ENCODE results near the gene VPS13D. TPM values are rescaled to one million over a fixed set of nuclear protein-coding genes. Genes with fewer than 3 reads are reported as not detected.

The VPS13D gene
- total RNA-seq, 4 donors from 2014 or later, result 88.1 to 105 (median 97.1) TPM

DNA sequence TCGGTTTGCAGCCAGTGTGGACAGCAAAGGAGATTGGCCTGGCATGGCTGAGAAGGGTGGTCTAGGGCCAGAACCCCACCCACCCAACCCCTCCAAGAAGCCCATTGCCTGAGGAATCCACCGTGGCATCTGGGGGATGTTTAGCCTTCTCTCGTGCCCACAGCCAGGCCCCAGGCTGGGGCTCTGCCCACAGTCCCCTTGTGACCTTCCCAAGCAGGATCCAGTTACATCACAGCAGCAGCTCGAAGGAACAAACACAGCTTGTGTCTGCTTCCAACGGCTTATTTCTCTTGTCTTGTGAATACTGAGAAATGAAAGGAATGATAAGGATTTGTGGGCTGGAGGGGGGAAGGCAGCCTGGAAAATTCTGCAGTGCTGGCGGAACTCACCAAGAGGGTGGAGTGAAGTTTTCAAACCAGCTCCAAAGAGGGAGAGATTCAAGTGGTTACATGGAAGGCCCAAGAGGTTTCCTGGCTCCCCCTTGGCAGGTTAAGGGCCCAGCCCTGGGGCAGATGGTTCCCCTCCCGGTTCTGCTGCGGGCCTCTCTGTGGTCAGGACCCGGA, 326.6 kb downstream of the VPS13D start:
- TF ChIP-seq, protein P1, sequence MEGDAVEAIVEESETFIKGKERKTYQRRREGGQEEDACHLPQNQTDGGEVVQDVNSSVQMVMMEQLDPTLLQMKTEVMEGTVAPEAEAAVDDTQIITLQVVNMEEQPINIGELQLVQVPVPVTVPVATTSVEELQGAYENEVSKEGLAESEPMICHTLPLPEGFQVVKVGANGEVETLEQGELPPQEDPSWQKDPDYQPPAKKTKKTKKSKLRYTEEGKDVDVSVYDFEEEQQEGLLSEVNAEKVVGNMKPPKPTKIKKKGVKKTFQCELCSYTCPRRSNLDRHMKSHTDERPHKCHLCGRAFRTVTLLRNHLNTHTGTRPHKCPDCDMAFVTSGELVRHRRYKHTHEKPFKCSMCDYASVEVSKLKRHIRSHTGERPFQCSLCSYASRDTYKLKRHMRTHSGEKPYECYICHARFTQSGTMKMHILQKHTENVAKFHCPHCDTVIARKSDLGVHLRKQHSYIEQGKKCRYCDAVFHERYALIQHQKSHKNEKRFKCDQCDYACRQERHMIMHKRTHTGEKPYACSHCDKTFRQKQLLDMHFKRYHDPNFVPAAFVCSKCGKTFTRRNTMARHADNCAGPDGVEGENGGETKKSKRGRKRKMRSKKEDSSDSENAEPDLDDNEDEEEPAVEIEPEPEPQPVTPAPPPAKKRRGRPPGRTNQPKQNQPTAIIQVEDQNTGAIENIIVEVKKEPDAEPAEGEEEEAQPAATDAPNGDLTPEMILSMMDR (IDR thresholded peaks at IDR 0.05), result no peak
- peak; percentile 63 for ATAC-seq (ENCODE audit: low FRiP score)

DNA sequence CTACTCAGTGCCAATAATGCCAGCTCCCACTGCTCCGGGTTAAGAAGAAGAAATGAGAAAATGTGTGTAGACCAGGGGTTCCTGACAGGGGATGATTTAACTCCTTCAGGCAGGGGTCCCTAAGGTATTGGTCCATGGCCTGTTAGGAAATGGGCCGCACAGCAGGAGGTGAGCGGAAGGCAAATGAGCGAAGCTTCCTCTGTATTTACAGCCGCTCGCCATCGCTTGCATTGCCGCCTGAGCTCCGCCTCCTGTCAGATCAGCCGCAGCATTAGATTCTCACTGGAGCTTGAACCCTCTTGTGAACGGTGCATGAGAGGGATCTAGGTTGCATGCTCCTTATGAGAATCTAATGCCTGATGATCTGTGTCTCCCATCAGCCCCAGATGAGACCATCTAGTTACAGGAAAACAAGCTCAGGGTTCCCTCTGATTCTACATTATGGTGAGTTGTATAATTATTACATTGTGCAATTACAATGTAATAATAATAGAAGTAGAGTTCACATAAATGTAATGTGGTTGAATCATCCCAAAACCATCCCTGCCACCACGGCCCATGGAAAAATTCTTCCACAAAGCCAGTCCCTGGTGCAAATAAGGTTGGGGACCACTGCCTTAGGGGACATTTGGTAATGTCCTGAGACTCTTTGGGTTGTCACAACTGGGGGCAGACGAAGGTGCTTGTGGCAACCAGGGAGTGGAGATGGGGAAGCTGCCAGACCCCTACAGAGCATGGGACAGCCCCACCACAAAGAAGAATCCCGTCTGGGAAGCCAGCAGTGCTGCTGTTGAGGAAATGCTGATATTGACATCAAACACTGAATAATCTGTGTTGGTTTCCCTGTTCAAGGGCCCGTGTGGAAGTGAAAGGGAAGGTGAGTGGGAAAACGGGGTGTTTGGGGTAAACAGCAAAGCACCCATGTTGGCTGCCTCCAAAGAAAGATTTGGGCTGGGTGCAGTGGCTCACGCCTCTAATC, 327.4 kb downstream of the VPS13D start:
- TF ChIP-seq, protein P1 (IDR thresholded peaks at IDR 0.05), result no peak
- DNase-seq (ENCODE audit: low spot score), result no peak
- ATAC-seq (ENCODE audit: low FRiP score), result no peak

More for the DNA sequence above, 326.6 kb downstream of the VPS13D start:
- no peak for DNase-seq (ENCODE audit: low spot score)

DNA sequence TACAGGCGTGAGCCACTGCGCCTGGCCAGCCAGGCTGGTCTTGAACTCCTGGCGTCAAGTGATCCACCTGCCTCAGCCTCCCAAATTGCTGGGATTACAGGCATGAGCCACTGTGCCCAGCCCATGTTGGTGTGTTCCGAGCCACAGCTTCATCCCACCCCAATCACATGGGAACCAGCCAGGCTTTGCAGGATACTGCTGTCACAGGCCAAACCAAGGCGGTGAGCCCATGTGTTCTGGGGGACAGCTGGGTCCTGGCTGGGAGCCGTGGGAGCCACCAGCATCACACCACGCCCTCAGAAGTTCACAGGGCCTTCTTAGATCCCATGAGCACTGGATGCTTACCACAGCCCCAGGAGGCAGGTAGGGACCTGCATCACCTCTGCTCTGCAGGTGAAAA, 331.3 kb downstream of the VPS13D start:
- TF ChIP-seq, protein P1 (IDR thresholded peaks at IDR 0.05), result no peak
- no peak for ATAC-seq (ENCODE audit: low FRiP score)

More for the DNA sequence above, 331.3 kb downstream of the VPS13D start:
- no peak for DNase-seq (ENCODE audit: low spot score)

Small RNA genes lying within 50 kb of the gene (small RNA-seq; reads per million reads assigned to genes)
- gene MIR4632 (not detected), gene RF00156 (not detected), gene SNORA59A (not detected)

Other genes starting within 250 kb of the VPS13D start
- gene MFN2, start 249.6 kb upstream of the VPS13D start, total RNA-seq, result 10 to 100 TPM; 66.4 to 74.8 (median 70.0) TPM
- 10 to 100 TPM; 25.9 to 40.6 (median 33.9) TPM for gene MIIP, start 210.5 kb upstream of the VPS13D start, total RNA-seq
- gene TNFRSF8, start 166.7 kb upstream of the VPS13D start, total RNA-seq, result 10 to 100 TPM in 1 of 4 donors, 1 to 10 TPM in 3; 2.9 to 31.9 (median 5.1) TPM
- 100 to 1,000 TPM in 2 of 4 donors, 10 to 100 TPM in 2; 34.0 to 122 (median 84.5) TPM for gene TNFRSF1B, start 63.0 kb upstream of the VPS13D start, total RNA-seq

Data from omental fat pad (tissue), 4 donors.